Uterus (tissue), 2 donors: ENCODE data around the gene ORMDL3.

Experiments
- CTCF ChIP-seq, 4 experiments: fragments of 200-600 bp in 2 of 4; fragments of 450-650 bp in 2 of 4; sonication (generic) in 2 of 4; IDR thresholded peaks; one replicate each; pipeline ENCODE4 v1.5.1; 2016 to 2019; ENCODE audit warnings: antibody characterized with exemption in 4 of 4, mild to moderate bottlenecking in 2 of 4, moderate library complexity in 1 of 4
- POLR2A ChIP-seq, 2 donors: fragments of 450-650 bp; IDR thresholded peaks; one replicate each; pipeline ENCODE4 v1.6.1; 2016; ENCODE audit warnings: antibody characterized with exemption in 2 of 2, mild to moderate bottlenecking in 1 of 2, moderate library complexity in 1 of 2

GRCh38 chr17:39887078-39887477 lies 40.3 kb downstream of the ORMDL3 start:
- TF ChIP-seq POLR2A (IDR thresholded peaks at IDR 0.05) = no peak
- no peak for TF ChIP-seq CTCF (IDR thresholded peaks at IDR 0.05)
